Stimulated activated CD8-positive, alpha-beta memory T cell treated with anti-CD3 and anti-CD28 coated beads, Interleukin-7, amount 100 ng/mL, for 4 hours (primary cell): ENCODE measurements around the gene ZNF672.
A peak's percentile ranks its signal among the peaks of the same experiment; 100 is the strongest.

ENCODE experiments used
- DNase-seq, 2 donors: peaks; one replicate each; pipeline ENCODE4 v3.0.0-alpha.2; 2020; ENCODE audit warnings: low read depth in 2 of 2

Gene ZNF672

DNA sequence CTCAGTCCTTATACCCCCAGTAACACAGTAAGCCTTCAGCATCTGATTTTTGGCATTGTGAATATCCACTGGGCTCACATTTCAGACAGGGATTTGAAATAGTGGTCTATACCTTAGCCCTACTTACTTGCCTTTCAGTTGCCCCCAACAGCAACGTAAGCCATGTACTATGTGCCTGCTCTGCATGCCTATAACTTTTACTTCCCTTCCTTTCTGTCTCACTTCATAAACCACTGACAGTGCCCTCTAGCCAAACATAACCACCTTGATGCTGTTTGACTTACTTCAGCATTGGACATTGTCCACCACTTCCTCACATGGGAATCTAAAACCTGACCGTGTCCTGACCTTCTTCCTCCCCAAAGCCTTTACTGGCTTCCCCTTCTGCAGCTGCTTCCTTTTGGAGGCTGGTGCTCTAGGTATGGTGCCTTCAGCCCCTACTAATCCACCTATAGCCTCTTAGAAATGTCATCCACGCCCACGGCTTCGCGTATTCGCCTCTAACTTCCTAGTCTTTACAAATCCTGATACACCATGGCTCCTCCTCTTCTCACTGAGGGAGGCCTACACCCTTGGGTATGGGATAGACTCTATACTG is 3.6 kb upstream of the ZNF672 start:
- DNase-seq: no peak

DNA sequence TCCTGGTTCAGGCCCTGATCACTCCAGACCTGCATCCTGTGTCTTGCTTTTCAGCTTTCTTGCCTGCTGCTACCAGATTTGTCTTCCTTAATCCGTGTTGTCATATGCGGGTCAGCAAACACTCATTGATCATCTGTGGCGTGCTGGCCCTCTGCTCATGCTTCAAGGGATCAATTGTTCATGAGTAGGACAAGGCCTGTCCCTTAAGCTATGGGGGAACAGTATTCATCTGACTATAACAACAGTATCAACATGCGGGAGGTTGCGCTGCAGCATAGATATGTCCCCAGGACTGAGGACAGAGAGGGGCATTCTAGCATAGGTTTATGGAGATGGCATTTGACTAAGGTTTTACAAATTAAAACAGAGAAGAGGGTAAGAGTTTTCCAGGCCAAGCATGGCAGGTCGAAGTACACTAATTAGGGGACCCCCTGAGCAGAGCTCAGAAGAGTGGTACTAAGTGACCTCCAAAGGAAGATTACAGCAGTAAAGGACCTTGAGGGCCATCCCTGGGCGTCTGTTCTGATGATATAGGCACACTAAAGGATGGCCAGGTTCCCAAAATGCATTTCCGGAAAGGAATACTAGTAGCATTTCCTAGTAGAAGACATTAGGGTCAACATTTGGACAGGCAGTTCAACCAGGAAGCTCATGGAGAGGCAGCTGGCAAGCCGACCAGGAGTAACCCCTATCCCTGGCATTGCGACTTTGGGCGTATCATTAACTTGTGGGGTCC is 811 bp upstream of the ZNF672 start:
- DNase-seq: no peak

DNA sequence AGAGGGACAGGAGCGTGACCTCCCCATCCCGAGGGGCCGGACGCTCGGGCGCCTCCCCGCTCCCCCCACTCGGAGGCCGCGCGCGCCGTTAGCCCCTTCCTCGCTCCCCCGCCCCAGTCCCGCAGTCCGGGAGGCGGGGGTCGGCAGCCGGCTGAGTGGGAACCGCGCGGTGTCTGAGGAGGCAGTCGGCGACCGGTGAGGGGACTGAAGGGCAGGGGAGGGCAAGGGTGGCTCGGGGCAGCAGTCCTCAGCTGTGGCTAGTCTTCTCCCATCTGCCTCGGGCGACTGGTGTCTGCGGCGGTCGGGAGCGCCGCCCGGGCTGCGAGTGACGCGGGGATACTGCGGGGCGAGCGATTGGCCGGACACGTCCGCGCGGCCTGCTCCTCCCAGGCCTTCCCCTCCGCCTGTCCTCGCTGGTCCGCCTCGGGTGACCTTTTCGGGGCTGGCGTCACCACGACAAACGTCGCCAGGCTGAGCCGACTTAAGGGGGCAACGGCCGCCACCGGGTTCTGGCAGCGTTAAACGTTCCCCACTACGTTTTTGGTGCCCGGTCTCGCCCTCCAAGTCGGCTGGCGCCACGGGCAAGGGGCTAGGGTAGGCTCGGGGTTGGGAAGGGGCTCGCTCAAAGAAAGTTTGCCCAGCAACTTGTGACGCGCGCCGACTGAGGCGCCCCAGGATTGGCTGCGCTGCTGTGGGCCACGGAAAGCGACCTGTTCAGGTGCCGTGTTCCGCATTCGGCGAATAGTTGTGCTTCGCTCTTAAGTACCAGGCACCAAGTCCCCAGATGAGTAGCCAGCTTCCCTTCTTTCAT is 538 bp downstream of the ZNF672 start:
- peak; percentile 69 to 77 for DNase-seq

DNA sequence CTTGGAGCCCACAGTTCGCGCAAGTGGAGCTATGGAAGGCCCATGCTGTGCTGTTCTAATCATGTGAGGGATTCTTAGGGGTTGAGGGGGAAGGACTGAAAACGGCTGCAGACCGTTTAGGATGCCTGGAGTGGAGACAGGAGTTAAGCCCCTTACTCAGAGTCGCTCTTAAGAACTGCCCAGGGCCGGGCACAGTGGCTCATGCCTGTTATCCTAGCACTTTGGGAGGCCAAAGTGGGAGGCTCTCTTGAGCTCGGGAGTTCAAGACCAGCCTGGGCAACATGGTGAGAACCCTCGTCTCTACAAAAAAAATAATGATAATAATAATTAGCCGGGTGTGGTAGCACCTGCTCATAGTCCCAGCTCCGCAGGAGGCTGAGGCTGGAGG is 1.1 kb downstream of the ZNF672 start:
- no peak for DNase-seq

DNA sequence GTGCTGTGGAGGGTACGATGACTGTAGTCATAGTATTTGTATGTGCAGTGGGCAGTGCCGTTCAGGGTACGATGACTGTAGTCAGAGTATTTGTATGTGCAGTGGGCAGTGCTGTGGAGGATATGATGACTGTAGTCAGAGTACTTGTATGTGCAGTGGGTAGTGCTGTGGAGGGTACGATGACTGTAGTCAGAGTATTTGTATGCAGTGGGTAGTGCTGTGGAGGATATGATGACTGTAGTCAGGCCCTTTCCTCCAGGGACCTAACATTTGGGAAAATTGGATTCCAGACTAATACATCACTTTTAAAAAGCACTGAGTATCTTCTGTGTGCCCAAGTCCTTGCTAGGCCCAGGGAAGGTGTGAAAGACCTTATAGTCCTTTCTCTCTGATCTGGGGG is 2.9 kb downstream of the ZNF672 start:
- no peak for DNase-seq

DNA sequence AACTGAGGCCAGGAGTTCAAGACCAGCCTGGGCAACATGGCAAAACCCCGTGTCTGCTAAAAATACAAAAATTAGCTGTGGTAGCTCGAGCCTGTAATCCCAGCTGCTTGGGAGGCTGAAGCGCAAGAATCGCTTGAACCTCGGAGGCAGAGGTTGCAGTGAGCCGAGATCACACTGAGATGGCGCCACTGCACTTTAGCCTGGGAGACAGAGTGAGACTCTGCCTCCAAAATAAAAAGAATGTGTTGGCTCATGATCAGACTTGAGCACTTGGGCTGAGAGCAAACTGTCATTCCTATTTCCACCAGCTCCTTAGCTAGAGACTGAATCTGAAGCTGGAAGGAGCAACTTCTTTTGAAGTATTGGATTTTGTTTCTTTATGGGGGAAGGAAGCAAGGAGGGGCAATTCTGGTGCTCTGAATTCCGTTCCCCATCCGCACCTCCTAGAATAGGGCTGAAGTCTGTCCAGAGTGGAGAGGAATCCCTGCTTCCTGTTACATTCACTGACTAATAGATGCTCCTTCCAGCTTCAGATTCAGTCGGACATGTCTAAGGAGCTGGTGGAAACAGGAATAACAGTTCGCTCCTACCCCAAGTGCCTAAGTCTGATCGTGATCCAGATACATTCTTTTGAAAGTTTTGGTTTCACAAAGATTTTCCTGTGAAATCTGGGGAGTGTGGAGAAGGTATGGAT is 3.8 kb downstream of the ZNF672 start:
- no peak for DNase-seq

DNA sequence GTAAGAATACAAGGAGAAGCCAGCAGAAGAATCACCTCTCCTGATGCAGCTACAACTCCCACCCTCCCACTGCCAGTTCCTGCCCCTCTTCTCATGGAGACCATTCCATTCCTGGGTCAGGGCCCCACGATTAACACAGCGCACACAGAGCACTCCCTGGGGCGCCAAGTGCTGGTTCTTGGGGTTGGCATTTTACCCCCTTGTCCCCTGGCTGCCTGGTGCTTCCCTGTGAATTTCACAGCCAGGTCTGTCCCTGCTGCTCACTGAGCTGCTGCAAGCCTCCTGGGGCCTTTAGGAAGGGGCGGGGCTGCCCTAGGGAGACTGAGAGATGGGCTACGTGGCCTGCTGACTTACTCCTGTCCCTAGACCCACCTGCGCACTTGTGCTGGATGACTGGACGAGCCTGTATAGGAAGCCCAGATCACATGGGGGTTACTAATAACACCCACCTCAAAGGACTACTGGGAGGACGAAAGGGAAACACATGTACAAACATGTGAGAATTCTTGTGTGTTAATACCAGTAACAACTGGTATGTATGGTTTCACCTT is 4.8 kb downstream of the ZNF672 start:
- DNase-seq: no peak

DNA sequence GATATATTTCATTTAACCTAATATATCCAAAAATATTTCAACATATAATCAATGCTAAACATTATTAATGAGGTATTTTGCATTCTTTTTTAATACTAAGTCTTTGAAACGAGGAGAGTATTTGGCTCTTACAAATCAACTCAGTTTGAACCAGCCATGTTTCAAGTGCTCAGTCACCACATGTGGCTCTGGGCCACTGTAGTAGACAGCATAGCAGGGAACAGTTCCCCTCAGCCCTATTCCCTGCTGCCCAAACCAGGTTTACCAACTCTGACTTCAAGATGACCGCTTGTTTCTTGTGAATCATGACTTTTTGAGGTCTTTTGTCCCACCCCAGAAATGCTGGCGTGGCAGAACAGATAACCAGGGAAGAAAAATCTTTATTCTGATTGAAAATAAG is 5.7 kb downstream of the ZNF672 start:
- no peak for DNase-seq

DNA sequence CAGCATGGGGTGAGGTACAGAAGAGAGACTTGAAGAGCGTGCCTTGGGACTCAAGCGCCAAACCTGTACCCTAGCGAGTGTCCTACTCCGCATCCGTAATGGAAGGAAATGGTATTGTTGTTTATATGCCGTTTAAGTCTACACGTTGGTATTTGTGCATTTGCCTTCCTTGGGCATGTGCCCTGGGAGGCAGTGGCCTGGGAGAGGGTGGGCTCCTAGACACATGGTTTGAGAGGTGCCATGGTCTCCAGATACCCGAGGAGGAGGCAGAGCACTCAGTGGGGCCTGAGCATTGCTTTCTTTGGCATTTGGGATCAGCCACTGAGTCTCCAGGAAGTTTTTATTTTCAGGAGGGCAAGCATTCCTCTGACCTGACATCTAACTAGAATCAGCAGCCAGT is 6.5 kb downstream of the ZNF672 start:
- DNase-seq: no peak

DNA sequence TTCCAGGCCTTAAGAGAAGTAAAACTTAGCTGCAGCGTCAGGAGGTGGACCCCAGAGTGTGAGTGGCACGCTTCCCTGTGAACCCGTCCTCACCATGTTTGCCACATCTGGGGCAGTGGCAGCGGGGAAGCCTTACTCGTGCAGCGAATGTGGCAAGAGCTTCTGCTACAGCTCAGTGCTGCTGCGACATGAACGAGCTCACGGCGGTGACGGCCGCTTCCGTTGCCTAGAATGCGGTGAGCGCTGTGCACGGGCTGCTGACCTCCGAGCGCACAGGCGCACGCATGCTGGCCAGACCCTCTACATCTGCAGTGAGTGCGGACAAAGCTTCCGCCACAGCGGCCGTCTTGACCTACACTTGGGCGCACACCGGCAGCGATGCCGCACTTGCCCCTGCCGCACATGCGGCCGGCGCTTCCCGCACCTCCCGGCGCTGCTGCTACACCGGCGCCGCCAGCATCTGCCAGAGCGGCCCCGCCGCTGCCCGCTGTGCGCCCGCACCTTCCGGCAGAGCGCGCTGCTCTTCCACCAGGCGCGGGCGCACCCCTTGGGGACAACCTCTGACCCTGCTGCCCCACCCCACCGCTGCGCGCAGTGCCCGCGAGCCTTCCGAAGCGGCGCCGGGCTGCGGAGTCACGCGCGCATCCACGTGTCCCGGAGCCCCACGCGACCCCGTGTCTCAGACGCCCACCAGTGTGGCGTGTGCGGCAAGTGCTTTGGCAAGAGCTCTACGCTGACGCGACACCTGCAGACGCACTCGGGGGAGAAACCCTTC is 9.3 kb downstream of the ZNF672 start:
- DNase-seq: no peak

DNA sequence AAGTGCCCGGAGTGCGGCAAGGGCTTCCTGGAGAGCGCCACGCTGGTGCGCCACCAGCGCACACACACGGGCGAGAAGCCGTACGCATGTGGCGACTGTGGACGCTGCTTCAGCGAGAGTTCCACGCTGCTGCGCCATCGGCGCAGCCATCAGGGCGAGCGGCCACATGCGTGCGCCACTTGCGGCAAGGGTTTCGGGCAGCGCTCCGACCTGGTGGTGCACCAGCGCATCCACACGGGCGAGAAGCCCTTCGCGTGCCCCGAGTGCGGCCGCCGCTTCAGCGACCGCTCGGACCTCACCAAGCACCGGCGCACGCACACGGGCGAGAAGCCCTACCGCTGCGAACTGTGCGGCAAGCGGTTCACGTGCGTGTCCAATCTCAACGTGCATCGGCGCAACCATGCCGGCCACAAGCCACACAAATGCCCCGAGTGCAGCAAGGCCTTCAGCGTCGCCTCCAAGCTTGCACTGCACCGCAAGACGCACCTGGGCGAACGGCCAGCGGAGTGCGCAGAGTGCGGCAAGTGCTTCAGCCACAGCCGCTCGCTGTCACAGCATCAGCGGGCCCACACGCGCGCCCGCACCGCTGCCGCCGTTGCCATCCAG is 10.0 kb downstream of the ZNF672 start:
- DNase-seq: no peak

DNA sequence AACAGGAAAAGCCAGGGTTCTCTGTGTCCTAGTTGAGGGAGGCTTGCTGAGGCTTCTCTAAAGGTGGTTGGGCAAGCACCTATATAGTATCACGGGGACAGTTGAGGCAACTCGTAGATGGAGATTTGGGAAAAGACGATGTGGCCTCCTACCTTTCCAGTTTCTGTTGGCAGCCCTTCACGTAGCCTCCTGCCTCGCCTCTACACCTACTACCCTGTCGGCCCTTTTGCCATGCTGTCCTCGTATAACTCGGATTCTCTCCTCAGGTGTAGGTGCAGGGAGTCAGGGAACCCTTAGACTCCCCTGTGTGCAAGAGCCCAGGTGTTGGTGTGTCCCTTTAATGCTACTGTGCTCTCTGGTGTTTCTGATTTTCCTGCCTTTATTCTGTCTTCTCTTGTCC is 10.6 kb downstream of the ZNF672 start:
- no peak for DNase-seq

DNA sequence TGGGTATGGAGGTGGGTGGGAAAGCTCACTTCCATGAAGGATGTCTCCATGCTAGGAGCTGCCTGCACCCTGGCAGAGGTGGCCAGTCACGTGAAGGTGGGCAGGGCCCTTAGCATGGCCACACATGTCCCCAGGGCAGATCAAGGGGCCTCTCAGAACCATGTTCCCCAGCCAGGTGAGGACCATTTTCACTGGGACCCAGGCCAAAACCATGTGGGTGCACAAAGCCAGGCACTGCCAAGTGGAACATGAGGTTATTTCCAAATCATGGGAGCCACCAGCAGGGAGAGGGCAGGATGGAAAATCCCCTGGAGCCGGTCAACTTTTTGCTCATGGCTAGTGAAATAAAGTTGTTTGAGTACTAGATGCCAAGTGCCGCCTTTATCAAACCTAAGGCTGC is 11.1 kb downstream of the ZNF672 start:
- DNase-seq: no peak

DNA sequence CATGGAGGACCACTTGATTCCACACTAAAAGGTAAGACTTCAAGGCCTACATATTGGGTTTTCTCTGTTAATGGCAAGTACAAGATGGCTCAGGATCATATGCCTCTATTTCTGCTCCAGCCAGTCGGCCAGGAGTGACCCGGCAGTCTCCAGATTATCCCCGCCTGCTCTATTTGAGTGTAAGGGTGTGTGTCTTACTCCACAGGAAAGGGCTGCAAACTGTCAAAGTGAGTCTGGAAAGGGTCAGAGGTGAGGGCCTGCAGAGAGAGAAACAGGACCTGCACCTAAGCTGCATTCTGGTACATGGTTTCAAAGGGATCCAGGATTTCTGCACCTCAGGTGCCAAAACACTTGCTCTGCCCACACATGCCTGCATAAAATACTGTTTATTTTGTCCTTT is 11.6 kb downstream of the ZNF672 start:
- no peak for DNase-seq

DNA sequence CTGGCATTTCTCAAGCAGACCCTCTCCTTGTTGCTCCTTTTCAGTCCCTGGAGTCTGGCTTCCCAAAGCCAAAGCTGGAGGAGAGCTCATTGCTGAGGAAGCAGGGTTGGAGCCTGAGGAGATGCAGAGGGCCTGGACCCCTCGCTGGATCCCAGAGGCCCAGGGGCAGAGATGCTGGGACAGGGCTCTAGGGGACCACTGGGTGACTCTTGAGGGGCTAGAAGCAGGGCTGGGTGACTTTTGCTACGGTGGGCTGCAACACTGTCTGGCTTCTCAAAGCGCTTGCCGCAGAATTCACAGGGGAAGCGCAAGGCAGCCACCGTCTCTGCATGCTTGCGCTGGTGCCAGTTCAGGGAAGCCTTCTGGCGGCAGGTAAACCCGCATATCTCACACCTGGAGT is 12.1 kb downstream of the ZNF672 start:
- DNase-seq: no peak

DNA sequence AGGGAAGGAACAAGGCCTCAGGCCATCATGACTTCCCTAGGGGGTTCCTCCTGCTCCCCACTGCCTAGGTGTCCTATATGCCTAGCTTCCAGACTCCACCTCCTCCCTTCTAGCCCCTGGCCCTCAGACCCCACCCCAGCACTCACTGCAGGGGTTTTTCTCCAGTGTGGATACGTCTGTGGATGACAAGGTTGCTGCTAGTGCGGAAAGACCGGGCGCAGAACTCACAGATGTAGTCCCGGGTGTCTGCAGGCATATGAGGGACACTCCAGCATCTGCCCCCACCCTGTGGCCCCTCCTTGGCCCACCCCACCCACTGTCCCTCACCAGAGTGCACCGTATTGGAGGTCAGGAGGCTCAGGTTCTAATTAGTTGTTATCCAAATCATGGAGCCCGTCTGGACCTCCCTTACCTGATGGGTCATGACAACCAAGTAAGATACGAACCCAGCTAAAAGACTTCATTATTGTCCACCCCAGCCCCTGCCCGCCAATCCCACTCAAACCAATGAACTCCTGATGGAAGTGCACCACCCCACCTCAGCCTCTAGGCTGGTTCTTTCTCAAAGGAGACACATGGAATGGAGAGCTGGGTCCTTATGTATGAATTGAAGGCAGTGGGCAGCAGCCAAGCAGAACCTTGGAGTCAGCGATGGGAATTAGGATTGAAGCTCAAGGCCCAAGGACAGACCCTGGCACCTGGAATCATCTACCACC is 12.7 kb downstream of the ZNF672 start:
- no peak for DNase-seq

DNA sequence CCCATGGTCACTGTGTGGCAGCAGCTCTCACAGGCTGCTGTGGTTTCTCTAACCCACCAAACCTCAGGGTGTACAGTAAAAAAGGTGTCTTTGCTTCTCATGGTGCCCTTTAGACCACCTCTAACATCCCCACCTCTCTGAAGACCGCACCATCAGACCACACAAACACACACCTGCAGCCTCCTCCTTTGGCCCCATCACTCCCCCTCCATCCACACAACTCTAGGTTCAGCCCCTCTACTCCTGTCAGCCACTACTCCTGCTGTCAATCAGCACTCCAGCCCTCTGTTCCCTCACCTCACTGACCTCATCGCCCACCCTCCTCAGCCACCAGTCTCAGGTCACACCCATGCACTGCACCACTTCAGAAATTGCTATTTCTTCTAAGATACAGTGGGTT is 13.4 kb downstream of the ZNF672 start:
- no peak for DNase-seq

DNA sequence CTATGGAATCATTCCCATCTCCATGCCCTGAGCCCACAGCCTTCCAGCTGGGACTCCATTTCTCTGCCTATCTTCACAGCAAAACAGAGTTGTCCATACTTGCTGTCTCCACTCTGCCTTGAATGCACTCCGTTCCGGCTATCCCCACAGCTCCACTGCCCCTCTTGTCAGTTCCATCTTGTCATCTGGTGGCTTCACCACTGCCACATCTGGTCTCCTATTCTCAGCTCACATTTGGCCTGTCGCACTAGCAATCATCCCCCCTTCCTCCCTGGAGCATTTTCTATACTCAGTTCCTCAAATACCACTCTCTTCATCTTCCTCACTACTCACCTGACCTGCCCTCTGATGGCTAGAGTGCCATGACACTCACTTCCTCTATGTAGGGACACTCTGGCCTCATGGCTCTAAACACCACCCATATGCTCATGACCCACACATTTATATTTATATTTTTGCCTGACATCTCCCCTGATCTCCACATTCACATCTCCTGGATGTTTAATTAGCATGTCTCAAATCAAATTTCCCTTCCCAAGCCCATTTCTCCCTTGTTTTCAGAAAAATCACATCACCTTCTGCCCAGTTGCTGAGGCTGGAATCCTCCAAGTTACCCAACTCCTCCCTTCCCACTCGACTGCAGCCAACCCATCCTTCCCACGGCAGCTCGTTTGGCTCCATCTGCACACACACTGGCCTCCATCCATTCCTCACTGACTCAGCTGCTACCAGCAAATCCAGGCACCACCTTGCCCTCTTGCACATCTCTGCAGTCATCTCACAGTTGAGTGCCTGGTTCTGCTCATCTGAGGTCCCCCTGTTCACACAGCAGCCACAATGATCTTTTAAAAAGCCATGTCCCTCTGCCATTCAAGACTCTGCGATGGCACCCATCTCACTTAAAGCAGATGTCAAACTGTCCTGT is 14.7 kb downstream of the ZNF672 start:
- no peak for DNase-seq
